ENCODE results near the gene SLC25A4.

DNA sequence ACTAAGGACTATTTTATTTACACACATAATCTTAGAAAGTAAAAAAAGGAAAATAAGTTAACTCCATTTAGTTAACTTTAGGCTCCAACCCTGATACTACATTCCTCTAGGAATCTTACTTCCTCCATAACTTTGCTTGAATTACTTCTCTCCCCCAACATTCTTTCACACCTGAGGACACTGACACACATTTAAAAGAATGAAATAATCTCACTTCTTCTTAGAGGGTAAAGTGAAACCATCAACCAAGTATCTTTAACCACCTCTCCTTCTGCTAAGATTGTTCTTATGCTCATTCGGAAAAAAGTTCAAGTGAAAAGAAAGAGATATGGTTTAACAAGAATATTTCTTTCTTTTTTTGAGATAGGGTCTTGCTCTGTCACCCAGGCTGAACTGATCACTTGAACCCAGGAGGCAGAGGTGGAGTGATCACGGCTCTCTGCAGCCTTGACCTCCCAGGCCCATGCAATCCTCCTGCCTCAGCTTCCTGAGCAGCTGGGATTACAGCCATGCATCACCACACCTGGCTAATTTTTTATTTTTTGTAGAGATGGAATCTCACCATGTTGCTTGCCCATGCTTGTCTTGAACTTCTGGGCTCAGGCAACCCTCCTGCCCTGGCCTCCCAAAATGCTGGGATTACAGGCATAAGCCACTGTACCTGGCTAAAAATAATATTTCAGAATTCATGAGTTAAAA lies 28.5 kb downstream of the SLC25A4 start:
- TF ChIP-seq POLR2AphosphoS5 (IDR thresholded peaks at IDR 0.05; ENCODE audit: low read depth, low read length): no peak
- no peak for TF ChIP-seq POLR2A (IDR thresholded peaks at IDR 0.05; ENCODE audit: low read depth, low read length)

Measured in GM12892 (cell line).